GM23338 (cell line): Measurements from ENCODE around the gene BTBD1. TPM values are rescaled to one million over a fixed set of nuclear protein-coding genes. Genes with fewer than 3 reads are reported as not detected.

Experiments
- ATAC-seq: fragments of 200-7000 bp; cut with Tn5 transposase; 3 replicates; pipeline ENCODE4 v1.9.1; 2020
- DNase-seq: peaks from one replicate; pipeline ENCODE4 v3.0.0-alpha.2; 2015; ENCODE audit warnings: low spot score
- H2AFZ ChIP-seq: fragments of 200-600 bp; sonication (generic); 2 replicates; pipeline ENCODE4 v1.8.0; 2016; ENCODE audit warnings: antibody characterized with exemption, mild to moderate bottlenecking, moderate library complexity
- H3F3A ChIP-seq: fragments of 200-600 bp; sonication (generic); replicated peaks from 2 replicates; pipeline ENCODE4 v1.8.0; 2017; ENCODE audit warnings: antibody characterized with exemption, mixed run types, low read depth
- H3K27ac ChIP-seq: fragments of 200-600 bp; sonication (generic); 2 replicates; pipeline ENCODE4 v1.6.1; 2016; ENCODE audit warnings: low read depth
- H3K27me3 ChIP-seq: fragments of 200-600 bp; sonication (generic); 2 replicates; pipeline ENCODE4 v1.8.0; 2016; ENCODE audit warnings: mild to moderate bottlenecking, mixed run types, moderate library complexity; ENCODE audit not compliant: insufficient read depth
- H3K36me3 ChIP-seq: fragments of 200-600 bp; sonication (generic); 2 replicates; pipeline ENCODE4 v1.8.0; 2016; ENCODE audit warnings: mild to moderate bottlenecking; ENCODE audit not compliant: insufficient read depth
- H3K4me1 ChIP-seq: fragments of 200-600 bp; sonication (generic); 2 replicates; pipeline ENCODE4 v1.8.0; 2016; ENCODE audit warnings: mild to moderate bottlenecking, moderate library complexity; ENCODE audit not compliant: insufficient read depth
- H3K4me2 ChIP-seq: fragments of 200-600 bp; sonication (generic); 2 replicates; pipeline ENCODE4 v1.7.1; 2017; ENCODE audit warnings: mixed run types
- H3K4me3 ChIP-seq: fragments of 200-600 bp; sonication (generic); 2 replicates; pipeline ENCODE4 v1.6.1; 2016; ENCODE audit warnings: mixed run types
- H3K79me2 ChIP-seq: fragments of 200-600 bp; sonication (generic); replicated peaks from 2 replicates; pipeline ENCODE4 v1.8.0; 2017; ENCODE audit warnings: mild to moderate bottlenecking; ENCODE audit not compliant: insufficient read depth
- H3K9me2 ChIP-seq: fragments of 200-600 bp; sonication (generic); 2 replicates; pipeline ENCODE4 v1.8.0; 2017; ENCODE audit not compliant: insufficient read depth
- H4K20me1 ChIP-seq: fragments of 200-600 bp; sonication (generic); replicated peaks from 2 replicates; pipeline ENCODE4 v1.8.0; 2017; ENCODE audit warnings: mild to moderate bottlenecking; ENCODE audit not compliant: insufficient read depth
- H3K27ac Mint-ChIP-seq: 2 replicates; pipeline ENCODE4 v1.8.0; 2020; ENCODE audit warnings: inconsistent platforms, mild to moderate bottlenecking, moderate library complexity, mixed read lengths
- H3K27me3 Mint-ChIP-seq: 3 replicates; pipeline ENCODE4 v1.8.0; 2022; ENCODE audit warnings: low read depth, mild to moderate bottlenecking, moderate library complexity, mixed read lengths, inconsistent platforms; ENCODE audit not compliant: insufficient read depth, poor library complexity
- H3K36me3 Mint-ChIP-seq: 3 replicates; pipeline ENCODE4 v1.8.0; 2021; ENCODE audit warnings: low read depth, mild to moderate bottlenecking, inconsistent platforms, moderate library complexity, mixed read lengths
- H3K4me1 Mint-ChIP-seq: 3 replicates; pipeline ENCODE4 v1.8.0; 2020; ENCODE audit warnings: mild to moderate bottlenecking, inconsistent platforms, mixed read lengths
- H3K4me3 Mint-ChIP-seq: 3 replicates; pipeline ENCODE4 v1.8.0; 2021; ENCODE audit warnings: moderate library complexity, mild to moderate bottlenecking, inconsistent platforms, mixed read lengths
- H3K9me3 Mint-ChIP-seq: 3 replicates; pipeline ENCODE4 v1.8.0; 2020; ENCODE audit warnings: moderate library complexity, mild to moderate bottlenecking, inconsistent platforms, mixed read lengths
- CREB1 ChIP-seq: fragments of 250-450 bp; sonication (Bioruptor Pico); IDR thresholded peaks from 2 replicates; pipeline ENCODE4 v1.5.0; 2020; ENCODE audit warnings: low read depth, mild to moderate bottlenecking, moderate library complexity
- EZH2 ChIP-seq: fragments of 200-600 bp; sonication (generic); IDR thresholded peaks from one replicate; pipeline ENCODE4 v1.8.0; 2017; ENCODE audit warnings: antibody characterized with exemption, mild to moderate bottlenecking, low read depth; ENCODE audit not compliant: unreplicated experiment
- EZH2phosphoT487 ChIP-seq: fragments of 200-600 bp; sonication (generic); IDR thresholded peaks from one replicate; pipeline ENCODE4 v1.8.1; 2018; ENCODE audit warnings: antibody characterized with exemption; ENCODE audit not compliant: unreplicated experiment
- JUNB ChIP-seq: IDR thresholded peaks from one replicate; pipeline ENCODE4 v1.6.1; 2016; ENCODE audit warnings: antibody characterized with exemption; ENCODE audit not compliant: unreplicated experiment
- NANOG ChIP-seq: IDR thresholded peaks from 2 replicates; pipeline ENCODE4 v1.6.1; 2016; ENCODE audit warnings: antibody characterized with exemption, borderline replicate concordance
- POLR2AphosphoS5 ChIP-seq: IDR thresholded peaks from 2 replicates; pipeline ENCODE4 v1.6.1; 2016; ENCODE audit warnings: antibody characterized with exemption, low read depth
- STAT1 ChIP-seq: IDR thresholded peaks from one replicate; pipeline ENCODE4 v1.6.1; 2016; ENCODE audit warnings: antibody characterized with exemption; ENCODE audit not compliant: unreplicated experiment
- ZNF114 ChIP-seq: fragments of 250-450 bp; sonication (Bioruptor Pico); IDR thresholded peaks from 2 replicates; pipeline ENCODE4 v1.5.0; 2020; ENCODE audit warnings: mild to moderate bottlenecking, moderate library complexity
- ZNF331 ChIP-seq: fragments of 250-450 bp; sonication (Bioruptor Pico); IDR thresholded peaks from 2 replicates; pipeline ENCODE4 v1.5.0; 2020; ENCODE audit warnings: low read depth, mild to moderate bottlenecking, moderate library complexity
- polyA plus RNA-seq: library from polyadenylated mRNA; unstranded; fragments of >200 nt; fragmentation: Nextera tagmentation; extraction: Ambion mirVana; gene quantifications from 2 replicates; pipeline ENCODE4 v1.2.1, GENCODE V29; 2016
- total RNA-seq: library from RNA; depleted of rRNA; stranded (reverse); fragments of >200 nt; shearing (Covaris generic); gene quantifications from 2 replicates; pipeline ENCODE4 v1.2.3, GENCODE V29; 2014
- TF ChIP-seq, protein P1 (sequence below): IDR thresholded peaks from one replicate; pipeline ENCODE4 v1.6.1; 2018; ENCODE audit warnings: antibody characterized with exemption; ENCODE audit not compliant: unreplicated experiment
- TF ChIP-seq, protein P2 (sequence below), 2 experiments: fragments of 200-600 bp in 1 of 2; sonication (generic) in 1 of 2; conservative IDR thresholded peaks; 2 replicates each; pipeline versions ENCODE4 v1.5.1 to v1.6.1; 2016 to 2017; ENCODE audit warnings: antibody characterized with exemption in 2 of 2, low read depth in 2 of 2, mild to moderate bottlenecking in 2 of 2, moderate library complexity in 1 of 2
- TF ChIP-seq, protein P3 (sequence below): IDR thresholded peaks from 2 replicates; pipeline ENCODE4 v1.6.1; 2016; ENCODE audit warnings: antibody characterized with exemption
- TF ChIP-seq, protein P4 (sequence below): fragments of 250-450 bp; sonication (Bioruptor Pico); IDR thresholded peaks from 2 replicates; pipeline ENCODE4 v1.5.0; 2020; ENCODE audit warnings: mild to moderate bottlenecking, moderate library complexity

Gene BTBD1
- total and polyA plus RNA-seq, 2 experiments from 2014 or later, result 12.6 to 66.1 TPM

DNA sequence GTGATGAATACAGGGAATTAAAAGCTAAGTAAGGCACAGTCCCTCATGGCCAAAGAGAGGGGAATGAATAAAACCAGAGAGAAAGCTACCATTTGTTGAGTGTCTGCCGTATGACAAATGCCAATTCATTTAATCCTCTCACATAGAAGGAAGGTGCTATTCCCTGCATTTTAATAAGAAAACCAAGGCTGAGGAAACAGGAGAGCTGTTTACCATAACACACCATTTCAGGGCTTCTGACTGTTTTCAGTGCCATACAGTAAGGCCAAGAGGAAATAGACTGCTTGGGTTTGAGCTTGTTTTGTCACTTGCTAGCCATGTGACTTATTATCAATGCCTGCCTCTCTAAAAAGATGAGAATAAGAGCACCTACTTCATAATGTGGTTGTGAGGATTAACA is 10.1 kb downstream of the BTBD1 start:
- Histone ChIP-seq H3K4me2 (peak overlapping the region; percentile 18), H3K36me3 (peaks cover 26% of the 10 kb centered on the region), H3K27me3 (no peaks in the 10 kb centered on the region), H3K4me1 (peaks cover 21% of the 10 kb centered on the region), H3K4me3 (peak overlapping the region; percentile 3), H4K20me1 (peaks cover 24% of the 10 kb centered on the region), H3K9me2 (no peaks in the 10 kb centered on the region), H3K79me2 (peaks cover 86% of the 10 kb centered on the region), H3F3A (no peaks in the 10 kb centered on the region; the same call in 1 of the 2 replicates), H2AFZ (no peak overlapping the region), H3K27ac (peak overlapping the region; percentile 71)
- DNase-seq, result no peak
- H3K27me3 Mint-ChIP-seq, result peaks cover 2% of the 10 kb centered on the region
- peak overlapping the region; percentile 93 for H3K27ac Mint-ChIP-seq
- peak; percentile 83 for ATAC-seq
- no peaks in the 10 kb centered on the region; the same call in 2 of the 3 replicates for H3K9me3 Mint-ChIP-seq
- TF ChIP-seq, protein P1, sequence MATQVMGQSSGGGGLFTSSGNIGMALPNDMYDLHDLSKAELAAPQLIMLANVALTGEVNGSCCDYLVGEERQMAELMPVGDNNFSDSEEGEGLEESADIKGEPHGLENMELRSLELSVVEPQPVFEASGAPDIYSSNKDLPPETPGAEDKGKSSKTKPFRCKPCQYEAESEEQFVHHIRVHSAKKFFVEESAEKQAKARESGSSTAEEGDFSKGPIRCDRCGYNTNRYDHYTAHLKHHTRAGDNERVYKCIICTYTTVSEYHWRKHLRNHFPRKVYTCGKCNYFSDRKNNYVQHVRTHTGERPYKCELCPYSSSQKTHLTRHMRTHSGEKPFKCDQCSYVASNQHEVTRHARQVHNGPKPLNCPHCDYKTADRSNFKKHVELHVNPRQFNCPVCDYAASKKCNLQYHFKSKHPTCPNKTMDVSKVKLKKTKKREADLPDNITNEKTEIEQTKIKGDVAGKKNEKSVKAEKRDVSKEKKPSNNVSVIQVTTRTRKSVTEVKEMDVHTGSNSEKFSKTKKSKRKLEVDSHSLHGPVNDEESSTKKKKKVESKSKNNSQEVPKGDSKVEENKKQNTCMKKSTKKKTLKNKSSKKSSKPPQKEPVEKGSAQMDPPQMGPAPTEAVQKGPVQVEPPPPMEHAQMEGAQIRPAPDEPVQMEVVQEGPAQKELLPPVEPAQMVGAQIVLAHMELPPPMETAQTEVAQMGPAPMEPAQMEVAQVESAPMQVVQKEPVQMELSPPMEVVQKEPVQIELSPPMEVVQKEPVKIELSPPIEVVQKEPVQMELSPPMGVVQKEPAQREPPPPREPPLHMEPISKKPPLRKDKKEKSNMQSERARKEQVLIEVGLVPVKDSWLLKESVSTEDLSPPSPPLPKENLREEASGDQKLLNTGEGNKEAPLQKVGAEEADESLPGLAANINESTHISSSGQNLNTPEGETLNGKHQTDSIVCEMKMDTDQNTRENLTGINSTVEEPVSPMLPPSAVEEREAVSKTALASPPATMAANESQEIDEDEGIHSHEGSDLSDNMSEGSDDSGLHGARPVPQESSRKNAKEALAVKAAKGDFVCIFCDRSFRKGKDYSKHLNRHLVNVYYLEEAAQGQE, result no peak
- TF ChIP-seq STAT1 (no peak), POLR2AphosphoS5 (no peak), EZH2 (no peak), NANOG (no peak), ZNF114 (CRISPR knock-in tag) (no peak), ZNF331 (CRISPR knock-in tag) (no peak), CREB1 (CRISPR knock-in tag) (no peak), EZH2phosphoT487 (no peak), JUNB (no peak)
- TF ChIP-seq, protein P2, sequence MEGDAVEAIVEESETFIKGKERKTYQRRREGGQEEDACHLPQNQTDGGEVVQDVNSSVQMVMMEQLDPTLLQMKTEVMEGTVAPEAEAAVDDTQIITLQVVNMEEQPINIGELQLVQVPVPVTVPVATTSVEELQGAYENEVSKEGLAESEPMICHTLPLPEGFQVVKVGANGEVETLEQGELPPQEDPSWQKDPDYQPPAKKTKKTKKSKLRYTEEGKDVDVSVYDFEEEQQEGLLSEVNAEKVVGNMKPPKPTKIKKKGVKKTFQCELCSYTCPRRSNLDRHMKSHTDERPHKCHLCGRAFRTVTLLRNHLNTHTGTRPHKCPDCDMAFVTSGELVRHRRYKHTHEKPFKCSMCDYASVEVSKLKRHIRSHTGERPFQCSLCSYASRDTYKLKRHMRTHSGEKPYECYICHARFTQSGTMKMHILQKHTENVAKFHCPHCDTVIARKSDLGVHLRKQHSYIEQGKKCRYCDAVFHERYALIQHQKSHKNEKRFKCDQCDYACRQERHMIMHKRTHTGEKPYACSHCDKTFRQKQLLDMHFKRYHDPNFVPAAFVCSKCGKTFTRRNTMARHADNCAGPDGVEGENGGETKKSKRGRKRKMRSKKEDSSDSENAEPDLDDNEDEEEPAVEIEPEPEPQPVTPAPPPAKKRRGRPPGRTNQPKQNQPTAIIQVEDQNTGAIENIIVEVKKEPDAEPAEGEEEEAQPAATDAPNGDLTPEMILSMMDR (conservative IDR thresholded peaks at IDR 0.05; ENCODE audit: low read depth in 2 of 2), result no peak
- TF ChIP-seq, protein P3, sequence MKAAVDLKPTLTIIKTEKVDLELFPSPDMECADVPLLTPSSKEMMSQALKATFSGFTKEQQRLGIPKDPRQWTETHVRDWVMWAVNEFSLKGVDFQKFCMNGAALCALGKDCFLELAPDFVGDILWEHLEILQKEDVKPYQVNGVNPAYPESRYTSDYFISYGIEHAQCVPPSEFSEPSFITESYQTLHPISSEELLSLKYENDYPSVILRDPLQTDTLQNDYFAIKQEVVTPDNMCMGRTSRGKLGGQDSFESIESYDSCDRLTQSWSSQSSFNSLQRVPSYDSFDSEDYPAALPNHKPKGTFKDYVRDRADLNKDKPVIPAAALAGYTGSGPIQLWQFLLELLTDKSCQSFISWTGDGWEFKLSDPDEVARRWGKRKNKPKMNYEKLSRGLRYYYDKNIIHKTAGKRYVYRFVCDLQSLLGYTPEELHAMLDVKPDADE, result no peak
- TF ChIP-seq, protein P4, sequence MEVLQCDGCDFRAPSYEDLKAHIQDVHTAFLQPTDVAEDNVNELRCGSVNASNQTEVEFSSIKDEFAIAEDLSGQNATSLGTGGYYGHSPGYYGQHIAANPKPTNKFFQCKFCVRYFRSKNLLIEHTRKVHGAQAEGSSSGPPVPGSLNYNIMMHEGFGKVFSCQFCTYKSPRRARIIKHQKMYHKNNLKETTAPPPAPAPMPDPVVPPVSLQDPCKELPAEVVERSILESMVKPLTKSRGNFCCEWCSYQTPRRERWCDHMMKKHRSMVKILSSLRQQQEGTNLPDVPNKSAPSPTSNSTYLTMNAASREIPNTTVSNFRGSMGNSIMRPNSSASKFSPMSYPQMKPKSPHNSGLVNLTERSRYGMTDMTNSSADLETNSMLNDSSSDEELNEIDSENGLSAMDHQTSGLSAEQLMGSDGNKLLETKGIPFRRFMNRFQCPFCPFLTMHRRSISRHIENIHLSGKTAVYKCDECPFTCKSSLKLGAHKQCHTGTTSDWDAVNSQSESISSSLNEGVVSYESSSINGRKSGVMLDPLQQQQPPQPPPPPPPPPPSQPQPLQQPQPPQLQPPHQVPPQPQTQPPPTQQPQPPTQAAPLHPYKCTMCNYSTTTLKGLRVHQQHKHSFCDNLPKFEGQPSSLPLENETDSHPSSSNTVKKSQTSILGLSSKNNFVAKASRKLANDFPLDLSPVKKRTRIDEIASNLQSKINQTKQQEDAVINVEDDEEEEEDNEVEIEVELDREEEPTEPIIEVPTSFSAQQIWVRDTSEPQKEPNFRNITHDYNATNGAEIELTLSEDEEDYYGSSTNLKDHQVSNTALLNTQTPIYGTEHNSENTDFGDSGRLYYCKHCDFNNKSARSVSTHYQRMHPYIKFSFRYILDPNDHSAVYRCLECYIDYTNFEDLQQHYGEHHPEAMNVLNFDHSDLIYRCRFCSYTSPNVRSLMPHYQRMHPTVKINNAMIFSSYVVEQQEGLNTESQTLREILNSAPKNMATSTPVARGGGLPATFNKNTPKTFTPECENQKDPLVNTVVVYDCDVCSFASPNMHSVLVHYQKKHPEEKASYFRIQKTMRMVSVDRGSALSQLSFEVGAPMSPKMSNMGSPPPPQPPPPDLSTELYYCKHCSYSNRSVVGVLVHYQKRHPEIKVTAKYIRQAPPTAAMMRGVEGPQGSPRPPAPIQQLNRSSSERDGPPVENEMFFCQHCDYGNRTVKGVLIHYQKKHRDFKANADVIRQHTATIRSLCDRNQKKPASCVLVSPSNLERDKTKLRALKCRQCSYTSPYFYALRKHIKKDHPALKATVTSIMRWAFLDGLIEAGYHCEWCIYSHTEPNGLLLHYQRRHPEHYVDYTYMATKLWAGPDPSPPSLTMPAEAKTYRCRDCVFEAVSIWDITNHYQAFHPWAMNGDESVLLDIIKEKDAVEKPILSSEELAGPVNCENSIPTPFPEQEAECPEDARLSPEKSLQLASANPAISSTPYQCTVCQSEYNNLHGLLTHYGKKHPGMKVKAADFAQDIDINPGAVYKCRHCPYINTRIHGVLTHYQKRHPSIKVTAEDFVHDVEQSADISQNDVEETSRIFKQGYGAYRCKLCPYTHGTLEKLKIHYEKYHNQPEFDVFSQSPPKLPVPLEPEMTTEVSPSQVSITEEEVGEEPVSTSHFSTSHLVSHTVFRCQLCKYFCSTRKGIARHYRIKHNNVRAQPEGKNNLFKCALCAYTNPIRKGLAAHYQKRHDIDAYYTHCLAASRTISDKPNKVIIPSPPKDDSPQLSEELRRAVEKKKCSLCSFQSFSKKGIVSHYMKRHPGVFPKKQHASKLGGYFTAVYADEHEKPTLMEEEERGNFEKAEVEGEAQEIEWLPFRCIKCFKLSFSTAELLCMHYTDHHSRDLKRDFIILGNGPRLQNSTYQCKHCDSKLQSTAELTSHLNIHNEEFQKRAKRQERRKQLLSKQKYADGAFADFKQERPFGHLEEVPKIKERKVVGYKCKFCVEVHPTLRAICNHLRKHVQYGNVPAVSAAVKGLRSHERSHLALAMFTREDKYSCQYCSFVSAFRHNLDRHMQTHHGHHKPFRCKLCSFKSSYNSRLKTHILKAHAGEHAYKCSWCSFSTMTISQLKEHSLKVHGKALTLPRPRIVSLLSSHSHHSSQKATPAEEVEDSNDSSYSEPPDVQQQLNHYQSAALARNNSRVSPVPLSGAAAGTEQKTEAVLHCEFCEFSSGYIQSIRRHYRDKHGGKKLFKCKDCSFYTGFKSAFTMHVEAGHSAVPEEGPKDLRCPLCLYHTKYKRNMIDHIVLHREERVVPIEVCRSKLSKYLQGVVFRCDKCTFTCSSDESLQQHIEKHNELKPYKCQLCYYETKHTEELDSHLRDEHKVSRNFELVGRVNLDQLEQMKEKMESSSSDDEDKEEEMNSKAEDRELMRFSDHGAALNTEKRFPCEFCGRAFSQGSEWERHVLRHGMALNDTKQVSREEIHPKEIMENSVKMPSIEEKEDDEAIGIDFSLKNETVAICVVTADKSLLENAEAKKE (CRISPR knock-in tag), result no peak
- 0 out of 3 replicates have a peak overlapping the region, but pooled peaks have one; percentile 10 for H3K4me3 Mint-ChIP-seq
- peaks cover 35% of the 10 kb centered on the region; the same call in 2 of the 3 replicates for H3K36me3 Mint-ChIP-seq
- H3K4me1 Mint-ChIP-seq, result peaks cover 23% of the 10 kb centered on the region
